Measurements from ENCODE around the gene CCND1.

DNA sequence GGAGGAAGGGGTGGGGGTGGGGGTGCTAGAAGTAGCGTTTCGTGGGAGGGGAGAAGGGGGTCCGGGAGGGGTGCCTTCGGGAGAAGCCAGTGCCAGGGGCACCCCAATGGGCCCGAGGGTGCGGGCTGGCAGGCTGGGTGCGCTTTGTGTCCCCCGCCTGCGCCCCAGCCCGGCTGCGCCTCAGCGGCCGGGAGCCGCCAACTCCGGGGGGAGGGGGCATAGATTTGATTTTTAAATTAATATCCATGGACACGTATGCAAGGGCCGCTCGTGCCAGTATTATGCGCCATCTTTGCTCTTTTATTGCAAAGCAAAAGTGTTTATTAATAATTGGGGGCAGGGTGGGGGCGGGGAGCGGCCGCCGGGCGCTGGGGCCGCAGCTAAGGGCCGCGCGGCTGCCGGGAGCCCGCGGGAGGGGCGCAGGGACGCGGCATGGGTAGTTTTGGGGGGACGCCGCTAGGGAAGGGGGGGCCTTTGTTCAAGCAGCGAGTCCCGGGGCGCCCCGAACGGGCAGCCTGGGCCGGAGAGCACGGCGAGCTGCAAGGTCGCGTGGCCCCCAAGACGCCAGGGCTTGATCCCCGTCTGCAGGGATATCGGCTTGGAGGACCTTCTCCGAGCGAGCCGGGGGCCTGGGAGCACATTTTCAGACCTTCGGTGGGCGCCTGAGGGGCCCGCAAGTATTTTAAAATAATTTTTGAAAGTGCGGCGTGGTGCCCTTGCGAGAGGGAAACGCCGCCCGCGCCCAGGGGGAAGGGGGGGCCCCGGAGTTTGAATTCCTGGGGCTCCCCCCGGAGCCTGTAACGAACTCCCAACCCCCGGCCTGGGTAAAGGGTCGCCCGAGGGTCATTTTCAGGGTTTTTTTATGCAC is 959 bp downstream of the CCND1 start:
- TF ChIP-seq POLR2A (IDR thresholded peaks at IDR 0.05) (no peak), POLR2AphosphoS5 (IDR thresholded peaks at IDR 0.05) (no peak), EP300 (IDR thresholded peaks at IDR 0.05) (no peak)
- TF ChIP-seq, protein P1, sequence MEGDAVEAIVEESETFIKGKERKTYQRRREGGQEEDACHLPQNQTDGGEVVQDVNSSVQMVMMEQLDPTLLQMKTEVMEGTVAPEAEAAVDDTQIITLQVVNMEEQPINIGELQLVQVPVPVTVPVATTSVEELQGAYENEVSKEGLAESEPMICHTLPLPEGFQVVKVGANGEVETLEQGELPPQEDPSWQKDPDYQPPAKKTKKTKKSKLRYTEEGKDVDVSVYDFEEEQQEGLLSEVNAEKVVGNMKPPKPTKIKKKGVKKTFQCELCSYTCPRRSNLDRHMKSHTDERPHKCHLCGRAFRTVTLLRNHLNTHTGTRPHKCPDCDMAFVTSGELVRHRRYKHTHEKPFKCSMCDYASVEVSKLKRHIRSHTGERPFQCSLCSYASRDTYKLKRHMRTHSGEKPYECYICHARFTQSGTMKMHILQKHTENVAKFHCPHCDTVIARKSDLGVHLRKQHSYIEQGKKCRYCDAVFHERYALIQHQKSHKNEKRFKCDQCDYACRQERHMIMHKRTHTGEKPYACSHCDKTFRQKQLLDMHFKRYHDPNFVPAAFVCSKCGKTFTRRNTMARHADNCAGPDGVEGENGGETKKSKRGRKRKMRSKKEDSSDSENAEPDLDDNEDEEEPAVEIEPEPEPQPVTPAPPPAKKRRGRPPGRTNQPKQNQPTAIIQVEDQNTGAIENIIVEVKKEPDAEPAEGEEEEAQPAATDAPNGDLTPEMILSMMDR (IDR thresholded peaks at IDR 0.05) = no peak
